GM19099 (cell line): ENCODE measurements around the gene AAMP.

Experiments
- POLR2A ChIP-seq: IDR thresholded peaks from 3 replicates; pipeline ENCODE4 v1.6.1; 2011; ENCODE audit warnings: low read depth; ENCODE audit not compliant: insufficient read length; ENCODE audit errors: extremely low read depth

AAMP gene

GRCh38 chr2:218223046-218223445 is 46.9 kb downstream of the AAMP start:
- no peak for TF ChIP-seq POLR2A

GRCh38 chr2:218221000-218221399 is 48.9 kb downstream of the AAMP start:
- TF ChIP-seq POLR2A: no peak

GRCh38 chr2:218219934-218220333 is 50.0 kb downstream of the AAMP start:
- no peak for TF ChIP-seq POLR2A

- peak; percentile 54 for TF ChIP-seq POLR2A
Observed at GRCh38 chr2:218218268-218219185, 51.4 kb downstream of the AAMP start.

GRCh38 chr2:218217360-218218267 is 52.3 kb downstream of the AAMP start:
- peak; percentile 42 for TF ChIP-seq POLR2A

- TF ChIP-seq POLR2A: peak; percentile 80
Observed at GRCh38 chr2:218216674-218217359, 53.1 kb downstream of the AAMP start, which contains the start of gene ARPC2. Gene ARPC2, plus strand, starts transcription at chr2:218217189. Its CDS starts 282 bp downstream, at chr2:218217471.

- TF ChIP-seq POLR2A: no peak
Observed at GRCh38 chr2:218216336-218216673, 53.6 kb downstream of the AAMP start.
